OCI-LY7 (cell line): ENCODE measurements around the gene OR2AE1.

Experiments
- EZH2phosphoT487 ChIP-seq: fragments of 200-600 bp; sonication (generic); IDR thresholded peaks from 2 replicates; pipeline ENCODE4 v1.6.1; 2018; ENCODE audit warnings: low read depth, borderline replicate concordance, mild to moderate bottlenecking, mixed run types, antibody characterized with exemption, low read length, moderate library complexity, mixed read lengths
- TF ChIP-seq, protein P1 (sequence below): fragments of 200-600 bp; sonication (generic); conservative IDR thresholded peaks from 2 replicates; pipeline ENCODE4 v1.5.1; 2014; ENCODE audit warnings: mild to moderate bottlenecking, antibody characterized with exemption, low read length, moderate library complexity, mixed read lengths

DNA sequence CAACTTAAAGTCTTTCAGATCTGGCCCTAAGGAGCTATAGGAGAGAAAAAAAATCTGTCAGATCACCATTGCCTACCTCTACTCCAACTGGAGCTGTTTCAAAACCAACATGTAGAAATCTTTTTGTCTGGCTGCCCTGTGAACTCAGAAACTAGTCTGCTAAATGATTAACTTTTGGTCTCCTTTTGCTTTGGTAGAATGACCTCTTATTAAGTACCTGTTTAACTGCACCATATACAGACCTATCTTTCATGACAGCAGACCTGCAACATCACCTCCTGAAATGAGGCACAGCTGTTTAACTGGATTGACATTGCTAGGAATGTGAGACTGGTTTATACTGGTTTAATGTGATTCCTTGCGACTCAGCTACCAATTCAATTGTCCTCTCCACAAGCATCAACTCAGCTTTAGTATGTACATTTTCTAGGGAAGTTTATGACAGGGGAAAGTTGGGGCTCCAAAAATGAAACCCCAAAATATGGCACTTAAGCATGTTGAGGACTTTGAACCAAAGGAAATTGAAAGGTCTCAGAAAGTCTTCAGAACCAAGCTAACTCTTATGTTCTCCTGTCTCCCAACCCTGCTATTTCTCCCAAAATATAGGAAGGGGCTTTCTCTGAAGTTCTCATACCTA is 47.2 kb downstream of the OR2AE1 start:
- TF ChIP-seq, protein P1, sequence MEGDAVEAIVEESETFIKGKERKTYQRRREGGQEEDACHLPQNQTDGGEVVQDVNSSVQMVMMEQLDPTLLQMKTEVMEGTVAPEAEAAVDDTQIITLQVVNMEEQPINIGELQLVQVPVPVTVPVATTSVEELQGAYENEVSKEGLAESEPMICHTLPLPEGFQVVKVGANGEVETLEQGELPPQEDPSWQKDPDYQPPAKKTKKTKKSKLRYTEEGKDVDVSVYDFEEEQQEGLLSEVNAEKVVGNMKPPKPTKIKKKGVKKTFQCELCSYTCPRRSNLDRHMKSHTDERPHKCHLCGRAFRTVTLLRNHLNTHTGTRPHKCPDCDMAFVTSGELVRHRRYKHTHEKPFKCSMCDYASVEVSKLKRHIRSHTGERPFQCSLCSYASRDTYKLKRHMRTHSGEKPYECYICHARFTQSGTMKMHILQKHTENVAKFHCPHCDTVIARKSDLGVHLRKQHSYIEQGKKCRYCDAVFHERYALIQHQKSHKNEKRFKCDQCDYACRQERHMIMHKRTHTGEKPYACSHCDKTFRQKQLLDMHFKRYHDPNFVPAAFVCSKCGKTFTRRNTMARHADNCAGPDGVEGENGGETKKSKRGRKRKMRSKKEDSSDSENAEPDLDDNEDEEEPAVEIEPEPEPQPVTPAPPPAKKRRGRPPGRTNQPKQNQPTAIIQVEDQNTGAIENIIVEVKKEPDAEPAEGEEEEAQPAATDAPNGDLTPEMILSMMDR = no peak
- no peak for TF ChIP-seq EZH2phosphoT487
